ENCODE measurements around the gene IDH3G. TPM values are rescaled to one million over a fixed set of nuclear protein-coding genes. Genes with fewer than 3 reads are reported as not detected.

IDH3G gene
- total and polyA plus RNA-seq, 2 experiments from 2014 or later = 41.4 to 49.0 TPM

GRCh38 chrX:153793291-153793690 is 884 bp downstream of the IDH3G start (continued):
- TF ChIP-seq ZNF462 (CRISPR knock-in tag; IDR thresholded peaks at IDR 0.05) = no peak
- TF ChIP-seq ZNF331 (CRISPR knock-in tag; IDR thresholded peaks at IDR 0.05; ENCODE audit: low read depth) = no peak
- no peak for TF ChIP-seq STAT1 (IDR thresholded peaks at IDR 0.05; ENCODE audit: unreplicated experiment)
- TF ChIP-seq CREB1 (CRISPR knock-in tag; IDR thresholded peaks at IDR 0.05; ENCODE audit: low read depth) = no peak
- no peak for TF ChIP-seq EZH2 (IDR thresholded peaks at IDR 0.05; ENCODE audit: low read depth, unreplicated experiment)
- TF ChIP-seq CTCF (conservative IDR thresholded peaks at IDR 0.05; ENCODE audit: low read depth in 2 of 2) = no peak
- no peak for TF ChIP-seq NANOG (IDR thresholded peaks at IDR 0.05; ENCODE audit: borderline replicate concordance)
- TF ChIP-seq, protein P1, sequence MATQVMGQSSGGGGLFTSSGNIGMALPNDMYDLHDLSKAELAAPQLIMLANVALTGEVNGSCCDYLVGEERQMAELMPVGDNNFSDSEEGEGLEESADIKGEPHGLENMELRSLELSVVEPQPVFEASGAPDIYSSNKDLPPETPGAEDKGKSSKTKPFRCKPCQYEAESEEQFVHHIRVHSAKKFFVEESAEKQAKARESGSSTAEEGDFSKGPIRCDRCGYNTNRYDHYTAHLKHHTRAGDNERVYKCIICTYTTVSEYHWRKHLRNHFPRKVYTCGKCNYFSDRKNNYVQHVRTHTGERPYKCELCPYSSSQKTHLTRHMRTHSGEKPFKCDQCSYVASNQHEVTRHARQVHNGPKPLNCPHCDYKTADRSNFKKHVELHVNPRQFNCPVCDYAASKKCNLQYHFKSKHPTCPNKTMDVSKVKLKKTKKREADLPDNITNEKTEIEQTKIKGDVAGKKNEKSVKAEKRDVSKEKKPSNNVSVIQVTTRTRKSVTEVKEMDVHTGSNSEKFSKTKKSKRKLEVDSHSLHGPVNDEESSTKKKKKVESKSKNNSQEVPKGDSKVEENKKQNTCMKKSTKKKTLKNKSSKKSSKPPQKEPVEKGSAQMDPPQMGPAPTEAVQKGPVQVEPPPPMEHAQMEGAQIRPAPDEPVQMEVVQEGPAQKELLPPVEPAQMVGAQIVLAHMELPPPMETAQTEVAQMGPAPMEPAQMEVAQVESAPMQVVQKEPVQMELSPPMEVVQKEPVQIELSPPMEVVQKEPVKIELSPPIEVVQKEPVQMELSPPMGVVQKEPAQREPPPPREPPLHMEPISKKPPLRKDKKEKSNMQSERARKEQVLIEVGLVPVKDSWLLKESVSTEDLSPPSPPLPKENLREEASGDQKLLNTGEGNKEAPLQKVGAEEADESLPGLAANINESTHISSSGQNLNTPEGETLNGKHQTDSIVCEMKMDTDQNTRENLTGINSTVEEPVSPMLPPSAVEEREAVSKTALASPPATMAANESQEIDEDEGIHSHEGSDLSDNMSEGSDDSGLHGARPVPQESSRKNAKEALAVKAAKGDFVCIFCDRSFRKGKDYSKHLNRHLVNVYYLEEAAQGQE (IDR thresholded peaks at IDR 0.05; ENCODE audit: unreplicated experiment) = no peak
- TF ChIP-seq POLR2AphosphoS5 (IDR thresholded peaks at IDR 0.05; ENCODE audit: low read depth) = no peak
- TF ChIP-seq ZNF114 (CRISPR knock-in tag; IDR thresholded peaks at IDR 0.05) = no peak
